Tibial nerve (tissue), 4 donors: ENCODE data around the gene NFE2L2.

Experiments
- EP300 ChIP-seq, 2 donors: sonication (generic); formaldehyde crosslinking; IDR thresholded peaks; one replicate each; pipeline ENCODE4 v1.6.1; 2017; ENCODE audit warnings: antibody characterized with exemption in 2 of 2, mild to moderate bottlenecking in 1 of 2
- TF ChIP-seq, protein P1 (sequence below), 5 experiments: fragments of 200-600 bp in 3 of 5; fragments of 450-650 bp in 2 of 5; sonication (generic) in 3 of 5; IDR thresholded peaks; one replicate each; pipeline ENCODE4 v1.5.1; 2016 to 2019; ENCODE audit warnings: antibody characterized with exemption in 5 of 5, mild to moderate bottlenecking in 3 of 5, moderate library complexity in 2 of 5

DNA sequence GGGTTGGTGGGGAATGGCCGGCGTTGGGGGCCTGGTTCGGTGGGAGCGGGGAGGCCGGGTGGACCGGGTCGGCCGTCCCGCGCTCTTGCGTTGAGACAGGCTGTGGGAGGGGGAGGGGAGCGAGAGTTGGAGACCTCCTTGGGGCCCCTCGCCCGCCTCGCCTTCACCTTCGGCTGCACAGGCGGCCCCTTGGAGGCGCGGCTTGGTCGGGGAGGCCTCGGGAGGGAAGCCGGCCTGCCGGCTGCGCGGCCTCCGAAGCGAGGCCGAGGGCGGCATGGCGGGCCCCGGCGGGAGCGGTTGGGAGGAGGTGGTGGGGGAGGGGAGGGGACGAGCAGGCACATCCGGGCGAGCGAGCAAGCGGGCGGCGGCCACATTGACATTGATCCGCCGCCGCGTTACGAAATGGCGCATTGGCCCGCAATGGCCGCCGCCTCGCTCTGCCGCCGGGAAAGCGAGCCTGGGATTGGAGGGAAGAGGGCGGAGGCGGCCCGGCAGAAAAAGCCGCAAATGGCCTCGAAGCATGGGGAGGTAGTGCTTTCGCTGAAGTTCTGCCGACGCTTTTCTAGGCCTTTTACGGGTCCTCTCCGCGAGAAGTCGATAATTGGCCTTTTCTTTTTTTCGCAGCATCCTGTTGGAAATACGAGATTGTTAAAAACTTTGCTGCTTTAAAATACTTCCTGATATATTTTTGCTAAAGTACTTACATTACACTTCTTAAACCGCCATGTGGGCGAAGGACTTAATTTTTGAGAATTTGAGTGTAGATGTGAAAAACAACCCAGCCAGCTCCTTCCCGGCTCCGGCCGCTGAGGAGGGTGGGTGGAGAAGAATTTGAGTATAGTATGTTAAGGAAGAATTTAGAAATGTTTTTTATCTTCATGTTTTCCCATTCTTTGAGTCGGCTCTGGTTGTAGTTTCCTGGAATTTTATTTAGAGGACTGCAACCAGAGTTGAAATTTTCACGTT, 51.4 kb downstream of the NFE2L2 start:
- TF ChIP-seq EP300 (IDR thresholded peaks at IDR 0.05), result peak in 1 of 2 donors; percentile 71
- TF ChIP-seq, protein P1, sequence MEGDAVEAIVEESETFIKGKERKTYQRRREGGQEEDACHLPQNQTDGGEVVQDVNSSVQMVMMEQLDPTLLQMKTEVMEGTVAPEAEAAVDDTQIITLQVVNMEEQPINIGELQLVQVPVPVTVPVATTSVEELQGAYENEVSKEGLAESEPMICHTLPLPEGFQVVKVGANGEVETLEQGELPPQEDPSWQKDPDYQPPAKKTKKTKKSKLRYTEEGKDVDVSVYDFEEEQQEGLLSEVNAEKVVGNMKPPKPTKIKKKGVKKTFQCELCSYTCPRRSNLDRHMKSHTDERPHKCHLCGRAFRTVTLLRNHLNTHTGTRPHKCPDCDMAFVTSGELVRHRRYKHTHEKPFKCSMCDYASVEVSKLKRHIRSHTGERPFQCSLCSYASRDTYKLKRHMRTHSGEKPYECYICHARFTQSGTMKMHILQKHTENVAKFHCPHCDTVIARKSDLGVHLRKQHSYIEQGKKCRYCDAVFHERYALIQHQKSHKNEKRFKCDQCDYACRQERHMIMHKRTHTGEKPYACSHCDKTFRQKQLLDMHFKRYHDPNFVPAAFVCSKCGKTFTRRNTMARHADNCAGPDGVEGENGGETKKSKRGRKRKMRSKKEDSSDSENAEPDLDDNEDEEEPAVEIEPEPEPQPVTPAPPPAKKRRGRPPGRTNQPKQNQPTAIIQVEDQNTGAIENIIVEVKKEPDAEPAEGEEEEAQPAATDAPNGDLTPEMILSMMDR (IDR thresholded peaks at IDR 0.05), result peak in 2 of 5 experiments; percentile 15 to 26
